Esophagus (tissue), 2 donors: Measurements from ENCODE around the gene SH3PXD2A. TPM values are rescaled to one million over a fixed set of nuclear protein-coding genes. Genes with fewer than 3 reads are reported as not detected.
A peak's percentile ranks its signal among the peaks of the same experiment; 100 is the strongest.

Source experiments
- H3K27ac ChIP-seq, 2 donors: one replicate each; pipeline ENCODE4 v1.5.1; 2013; ENCODE audit warnings: low read depth in 2 of 2, mild to moderate bottlenecking in 2 of 2, inconsistent platforms in 1 of 2, low read length in 1 of 2, moderate library complexity in 1 of 2
- H3K27me3 ChIP-seq, 2 donors: one replicate each; pipeline ENCODE4 v1.6.1; 2013; ENCODE audit warnings: low read length in 2 of 2, control low read depth in 1 of 2, mild to moderate bottlenecking in 1 of 2; ENCODE audit not compliant: insufficient read depth in 2 of 2, control insufficient read depth in 1 of 2
- H3K36me3 ChIP-seq, 2 donors: one replicate each; pipeline ENCODE4 v1.6.1; 2013; ENCODE audit warnings: low read length in 1 of 2; ENCODE audit not compliant: control insufficient read depth in 2 of 2, insufficient read depth in 2 of 2
- H3K4me1 ChIP-seq, 2 donors: one replicate each; pipeline ENCODE4 v1.6.1; 2013; ENCODE audit warnings: low read length in 1 of 2; ENCODE audit not compliant: control insufficient read depth in 2 of 2, insufficient read depth in 2 of 2
- H3K4me3 ChIP-seq, 2 donors: one replicate each; pipeline ENCODE4 v1.5.1; 2013; ENCODE audit warnings: low read length in 2 of 2, mild to moderate bottlenecking in 2 of 2, low read depth in 1 of 2, moderate library complexity in 1 of 2
- H3K9me3 ChIP-seq, 2 donors: one replicate each; pipeline ENCODE4 v1.6.1; 2013; ENCODE audit warnings: mild to moderate bottlenecking in 2 of 2, low read depth in 1 of 2, low read length in 1 of 2, moderate library complexity in 1 of 2; ENCODE audit not compliant: control insufficient read depth in 2 of 2, insufficient read depth in 1 of 2
- WGBS, 2 donors: extraction: QIAGEN DNeasy Blood & Tissue Kit; methylation state at CpG; one replicate each; pipeline ENCODE4 v1.1.7; 2013; 5-methylcytosine and 5-hydroxymethylcytosine counted together
- polyA plus RNA-seq, 2 donors: library from polyadenylated mRNA; stranded (reverse); fragments of 200-250 nt; gene quantifications; one replicate each; pipeline ENCODE4 v1.2.3, GENCODE V29; 2013
- donor health status: healthy with polysubstance abuse.
- donor health status: Bipolar disorder and iron deficiency.

SH3PXD2A gene, protein sequence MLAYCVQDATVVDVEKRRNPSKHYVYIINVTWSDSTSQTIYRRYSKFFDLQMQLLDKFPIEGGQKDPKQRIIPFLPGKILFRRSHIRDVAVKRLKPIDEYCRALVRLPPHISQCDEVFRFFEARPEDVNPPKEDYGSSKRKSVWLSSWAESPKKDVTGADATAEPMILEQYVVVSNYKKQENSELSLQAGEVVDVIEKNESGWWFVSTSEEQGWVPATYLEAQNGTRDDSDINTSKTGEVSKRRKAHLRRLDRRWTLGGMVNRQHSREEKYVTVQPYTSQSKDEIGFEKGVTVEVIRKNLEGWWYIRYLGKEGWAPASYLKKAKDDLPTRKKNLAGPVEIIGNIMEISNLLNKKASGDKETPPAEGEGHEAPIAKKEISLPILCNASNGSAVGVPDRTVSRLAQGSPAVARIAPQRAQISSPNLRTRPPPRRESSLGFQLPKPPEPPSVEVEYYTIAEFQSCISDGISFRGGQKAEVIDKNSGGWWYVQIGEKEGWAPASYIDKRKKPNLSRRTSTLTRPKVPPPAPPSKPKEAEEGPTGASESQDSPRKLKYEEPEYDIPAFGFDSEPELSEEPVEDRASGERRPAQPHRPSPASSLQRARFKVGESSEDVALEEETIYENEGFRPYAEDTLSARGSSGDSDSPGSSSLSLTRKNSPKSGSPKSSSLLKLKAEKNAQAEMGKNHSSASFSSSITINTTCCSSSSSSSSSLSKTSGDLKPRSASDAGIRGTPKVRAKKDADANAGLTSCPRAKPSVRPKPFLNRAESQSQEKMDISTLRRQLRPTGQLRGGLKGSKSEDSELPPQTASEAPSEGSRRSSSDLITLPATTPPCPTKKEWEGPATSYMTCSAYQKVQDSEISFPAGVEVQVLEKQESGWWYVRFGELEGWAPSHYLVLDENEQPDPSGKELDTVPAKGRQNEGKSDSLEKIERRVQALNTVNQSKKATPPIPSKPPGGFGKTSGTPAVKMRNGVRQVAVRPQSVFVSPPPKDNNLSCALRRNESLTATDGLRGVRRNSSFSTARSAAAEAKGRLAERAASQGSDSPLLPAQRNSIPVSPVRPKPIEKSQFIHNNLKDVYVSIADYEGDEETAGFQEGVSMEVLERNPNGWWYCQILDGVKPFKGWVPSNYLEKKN
- 10 to 100 TPM; 14.9 to 34.2 TPM for polyA plus RNA-seq

DNA sequence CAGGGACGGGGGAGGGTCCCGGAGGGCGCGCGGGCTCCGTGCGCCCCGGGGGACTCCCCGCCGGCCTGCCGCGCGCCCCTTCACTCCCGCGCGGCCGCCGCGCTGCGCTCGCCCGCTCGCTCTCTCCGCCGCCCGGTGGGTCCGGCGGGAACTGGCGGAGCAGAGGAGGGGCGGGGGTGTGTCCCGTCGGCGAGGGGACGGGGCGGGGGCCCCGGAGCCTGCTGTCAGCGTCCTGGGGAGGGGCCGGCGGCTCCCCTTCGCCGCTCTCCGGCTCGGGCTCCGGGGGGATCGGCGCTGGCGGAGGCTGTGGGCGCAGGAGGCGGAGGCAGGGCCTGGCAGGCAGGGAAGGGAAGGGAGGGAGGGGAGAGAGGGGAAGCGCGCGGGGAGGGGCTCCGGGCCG lies at the start of gene SH3PXD2A:
SH3PXD2A (minus strand) TSS at position 153 of the 400 bp plus-strand sequence. CDS start 310 bp downstream, outside the sequence.
- Histone ChIP-seq H3K36me3 (peaks cover 0 to 4% of the 10 kb centered on the region in 2 donors), H3K4me3 (peak within 1 kb of the TSS; percentile 70 to 77), H3K27me3 (no peaks in the 10 kb centered on the region), H3K27ac (peak within 1 kb of the TSS; percentile 66 to 70), H3K4me1 (peaks cover 1 to 14% of the 10 kb centered on the region in 2 donors), H3K9me3 (no peaks in the 10 kb centered on the region)
- 0 to 1% methylated on average over 33 to 54 of the region's 54 CpGs for WGBS, 2 donors

DNA sequence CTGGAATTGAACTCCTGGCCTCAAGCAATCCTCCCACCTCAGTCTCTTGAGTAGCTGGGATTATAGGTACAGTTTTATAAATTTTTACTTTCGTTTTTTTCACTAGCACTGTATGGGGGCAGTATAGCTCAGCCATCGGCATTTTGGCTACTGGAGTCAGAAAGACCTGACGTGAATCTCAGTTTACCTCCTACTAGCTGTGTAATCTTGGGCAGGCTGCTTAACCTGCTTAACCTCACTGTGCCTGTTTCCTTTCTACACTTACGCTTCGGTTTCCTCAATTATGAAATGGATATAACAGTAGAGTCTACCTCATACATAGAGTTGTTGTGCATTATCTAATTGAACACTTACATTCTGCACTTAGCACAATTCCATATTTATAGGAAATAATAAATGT lies 45.9 kb upstream of the SH3PXD2A start:
- H3K27me3 ChIP-seq, result no peaks in the 10 kb centered on the region
- H3K9me3 ChIP-seq, result no peaks in the 10 kb centered on the region
- H3K27ac ChIP-seq, result peak overlapping the region; percentile 60 to 82
- H3K36me3 ChIP-seq, result peaks cover 9 to 12% of the 10 kb centered on the region in 2 donors
- no peak overlapping the region for H3K4me3 ChIP-seq
- H3K4me1 ChIP-seq, result peaks cover 0 to 2% of the 10 kb centered on the region in 2 donors
- 67 to 69% methylated on average over 5 of the region's 5 CpGs for WGBS, 2 donors

DNA sequence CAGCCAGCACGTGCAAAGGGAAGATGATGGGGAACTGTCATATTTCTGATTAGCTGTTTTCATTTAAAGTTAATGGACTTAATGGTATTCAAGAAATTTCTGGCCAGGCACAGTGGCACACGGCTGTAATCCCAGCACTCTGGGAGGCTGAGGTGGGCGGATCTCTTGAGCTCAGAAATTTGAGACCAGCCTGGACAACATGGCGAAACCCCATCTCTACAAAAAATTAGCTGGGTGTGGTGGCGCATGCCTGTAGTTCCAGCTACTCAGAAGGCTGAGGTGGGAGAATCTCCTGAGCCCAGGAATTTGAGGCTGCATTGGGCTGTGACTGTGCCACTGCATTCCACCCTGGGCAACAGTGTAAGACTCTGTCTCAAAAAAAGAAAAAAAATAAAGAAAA lies 43.9 kb upstream of the SH3PXD2A start:
- peaks cover 0 to 2% of the 10 kb centered on the region in 2 donors for H3K4me1 ChIP-seq
- 94 to 96% methylated on average over 5 of the region's 5 CpGs for WGBS, 2 donors

DNA sequence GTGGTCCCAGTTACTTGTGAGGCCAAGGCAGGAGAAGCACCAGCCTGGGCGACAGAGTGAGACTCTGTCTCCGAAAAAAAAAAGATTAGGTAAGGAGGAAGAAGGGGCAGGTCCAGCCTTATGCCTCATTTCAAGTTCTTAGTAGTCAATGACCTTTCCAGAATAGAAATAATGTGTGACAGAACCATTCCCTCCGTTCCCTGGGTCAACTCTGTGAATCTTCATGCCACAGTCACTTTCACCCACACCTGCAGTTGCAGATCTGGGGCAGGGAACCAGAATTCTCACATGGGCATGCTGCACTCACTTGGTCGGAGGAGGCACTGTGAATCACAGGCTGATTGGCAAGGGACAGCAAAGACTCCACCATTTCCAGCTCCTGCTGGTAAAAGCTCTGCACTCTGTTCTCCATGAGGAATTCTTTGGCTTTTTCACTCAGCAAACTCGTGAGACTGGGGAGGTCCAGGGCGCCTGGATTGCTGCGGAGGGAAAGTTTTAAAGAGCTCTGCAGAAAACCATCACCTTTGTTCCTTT lies 41.9 kb upstream of the SH3PXD2A start:
- WGBS, 2 donors, result 81 to 82% methylated on average over 7 of the region's 7 CpGs
- peaks cover 9 to 13% of the 10 kb centered on the region in 2 donors for H3K36me3 ChIP-seq
- peaks cover 0 to 5% of the 10 kb centered on the region in 2 donors for H3K4me1 ChIP-seq
- no peak overlapping the region for H3K4me3 ChIP-seq
- no peaks in the 10 kb centered on the region for H3K27me3 ChIP-seq
- H3K27ac ChIP-seq, result peak overlapping the region; percentile 23 to 74
- no peaks in the 10 kb centered on the region for H3K9me3 ChIP-seq

More for the DNA sequence above, 43.9 kb upstream of the SH3PXD2A start:
- Histone ChIP-seq H3K27me3 (no peaks in the 10 kb centered on the region), H3K4me3 (no peak overlapping the region), H3K27ac (no peak overlapping the region), H3K9me3 (no peaks in the 10 kb centered on the region), H3K36me3 (peaks cover 9 to 10% of the 10 kb centered on the region in 2 donors)

DNA sequence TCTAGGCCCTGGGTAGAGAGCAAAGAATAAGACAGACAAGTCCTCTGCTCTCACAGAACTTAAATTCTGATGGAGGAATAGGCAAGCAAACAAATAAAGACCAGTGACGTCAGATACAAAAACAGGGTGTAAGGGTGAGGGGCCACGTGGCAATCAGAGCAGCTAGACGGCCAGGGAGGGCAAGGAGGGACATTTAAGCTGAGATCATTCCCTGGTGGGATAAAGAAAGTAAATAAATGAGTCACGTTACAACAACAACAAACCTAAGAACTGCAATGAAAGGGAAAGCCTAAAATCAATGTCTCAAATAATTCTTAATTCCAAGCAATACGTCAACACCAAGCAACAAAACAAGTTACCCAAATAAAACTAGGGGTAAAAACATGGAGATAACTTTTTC lies 40.8 kb upstream of the SH3PXD2A start:
- no peaks in the 10 kb centered on the region for H3K27me3 ChIP-seq
- peaks cover 0 to 5% of the 10 kb centered on the region in 2 donors for H3K4me1 ChIP-seq
- H3K4me3 ChIP-seq, result no peak overlapping the region
- no peaks in the 10 kb centered on the region for H3K9me3 ChIP-seq
- 61 to 66% methylated on average over 5 of the region's 5 CpGs for WGBS, 2 donors
- peak overlapping the region; percentile 64 to 89 for H3K27ac ChIP-seq
- H3K36me3 ChIP-seq, result peaks cover 12 to 13% of the 10 kb centered on the region in 2 donors

DNA sequence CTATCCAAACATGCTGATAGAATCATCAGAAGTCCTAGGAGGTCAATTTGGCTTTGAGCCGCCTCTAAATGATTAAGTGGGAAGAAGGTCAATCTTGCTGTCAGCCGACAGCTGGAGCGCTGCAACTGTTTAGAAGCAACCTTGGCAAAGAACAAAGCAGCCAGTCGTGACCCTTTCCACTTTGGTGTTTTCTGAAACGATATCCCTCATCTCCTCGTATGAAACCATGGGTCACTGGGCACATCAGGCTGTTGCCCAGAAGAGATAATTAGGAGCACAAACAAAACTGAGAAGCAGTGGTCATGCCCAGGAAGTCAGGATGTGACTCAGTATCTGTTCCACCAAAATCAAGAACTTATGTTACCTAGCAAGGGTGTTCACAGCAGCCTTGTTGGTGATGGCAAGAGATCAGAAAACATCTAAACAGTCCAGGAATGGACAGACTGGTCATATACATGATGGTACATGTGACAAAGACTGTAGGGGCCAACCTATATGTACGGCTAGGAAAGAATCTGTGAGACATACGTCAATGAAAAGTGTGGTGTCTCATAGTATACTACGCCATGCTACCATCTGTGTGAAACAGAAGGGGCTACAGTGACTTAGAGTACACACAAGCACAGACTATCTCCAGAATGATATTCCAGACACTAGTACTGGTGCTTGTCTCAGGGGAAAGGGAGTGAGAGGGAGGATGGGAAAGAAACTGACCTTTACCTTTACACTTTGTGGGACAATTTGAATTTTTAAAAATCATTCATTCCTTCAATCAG lies 40.2 kb upstream of the SH3PXD2A start:
- H3K4me1 ChIP-seq, result peaks cover 0 to 7% of the 10 kb centered on the region in 2 donors
- 60 to 68% methylated on average over 9 of the region's 9 CpGs for WGBS, 2 donors
- H3K4me3 ChIP-seq, result no peak overlapping the region
- peak overlapping the region; percentile 64 to 89 for H3K27ac ChIP-seq
- no peaks in the 10 kb centered on the region for H3K27me3 ChIP-seq
- H3K36me3 ChIP-seq, result peaks cover 12 to 13% of the 10 kb centered on the region in 2 donors
- H3K9me3 ChIP-seq, result no peaks in the 10 kb centered on the region

DNA sequence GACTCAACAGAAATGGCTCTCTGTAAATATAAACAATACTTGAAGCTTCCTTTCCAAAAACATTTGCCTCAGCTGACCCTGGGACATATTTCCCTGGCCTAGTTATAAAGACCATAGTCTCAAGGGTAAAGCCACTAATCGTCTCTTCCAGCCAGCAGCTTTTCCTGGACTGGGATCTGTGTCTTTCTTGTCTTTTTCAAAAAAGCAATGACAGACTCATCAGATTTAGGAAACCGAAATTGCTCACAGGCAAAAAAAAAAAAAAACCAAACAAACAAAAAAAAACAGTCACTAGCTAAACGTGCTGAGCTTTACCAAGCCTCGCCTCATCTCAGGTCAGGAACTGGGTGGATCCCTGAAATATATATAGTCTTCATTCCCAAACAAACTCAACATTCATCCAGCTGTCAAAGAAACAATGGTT lies 39.1 kb upstream of the SH3PXD2A start:
- H3K9me3 ChIP-seq, result no peaks in the 10 kb centered on the region
- H3K4me3 ChIP-seq, result no peak overlapping the region
- peak overlapping the region; percentile 64 to 75 for H3K27ac ChIP-seq
- 12 to 30% methylated on average over 4 of the region's 4 CpGs for WGBS, 2 donors
- peaks cover 0 to 7% of the 10 kb centered on the region in 2 donors for H3K4me1 ChIP-seq
- H3K27me3 ChIP-seq, result no peaks in the 10 kb centered on the region
- H3K36me3 ChIP-seq, result peaks cover 12 to 13% of the 10 kb centered on the region in 2 donors

DNA sequence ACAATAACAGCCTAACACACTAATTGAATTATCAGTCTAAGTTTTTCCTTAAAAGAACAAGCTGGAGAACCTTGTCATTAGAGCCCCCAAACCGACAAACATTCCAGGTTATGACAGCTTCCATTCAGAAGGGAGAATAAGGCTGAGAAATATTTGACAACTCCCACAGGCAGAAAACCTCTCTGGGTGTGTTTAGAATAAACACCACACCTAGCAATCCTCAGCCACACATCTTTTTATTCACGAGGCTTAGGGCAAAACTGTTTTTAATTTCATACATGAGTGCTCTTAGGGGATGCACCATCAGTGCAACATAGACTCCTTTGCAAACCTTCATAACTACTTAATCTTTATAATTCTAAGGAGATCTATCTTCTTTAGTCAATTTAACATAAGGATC lies 38.4 kb upstream of the SH3PXD2A start:
- H3K27ac ChIP-seq, result peak overlapping the region; percentile 90 to 93
- no peaks in the 10 kb centered on the region for H3K9me3 ChIP-seq
- H3K27me3 ChIP-seq, result no peaks in the 10 kb centered on the region
- peaks cover 0 to 5% of the 10 kb centered on the region in 2 donors for H3K4me1 ChIP-seq
- H3K36me3 ChIP-seq, result peaks cover 7 to 11% of the 10 kb centered on the region in 2 donors
- no peak overlapping the region for H3K4me3 ChIP-seq
- 22 to 36% methylated on average over 2 of the region's 2 CpGs for WGBS, 2 donors
